ENCODE results near the gene MYG1. TPM values are rescaled to one million over a fixed set of nuclear protein-coding genes. Genes with fewer than 3 reads are reported as not detected.

Gene MYG1
- total RNA-seq, 1 donor from 2014 or later, result 48.8 TPM

GRCh38 chr12:53313996-53314395 lies 14.5 kb downstream of the MYG1 start:
- H3F3A ChIP-seq (ENCODE audit: low read depth), result no peaks in the 10 kb centered on the region
- H4K20me1 ChIP-seq (ENCODE audit: low read depth), result no peaks in the 10 kb centered on the region
- Mint-ChIP-seq H3K36me3 (peaks cover 29% of the 10 kb centered on the region), H3K4me1 (no peaks in the 10 kb centered on the region), H3K4me3 (no peak overlapping the region), H3K9me3 (no peaks in the 10 kb centered on the region), H3K27ac (no peak overlapping the region), H3K27me3 (ENCODE audit: insufficient read depth, low read depth) (no peaks in the 10 kb centered on the region)
- no peaks in the 10 kb centered on the region for H3K27me3 ChIP-seq
- no peak for DNase-seq (ENCODE audit: low spot score)
- H3K9me3 ChIP-seq (ENCODE audit: low read depth), result no peaks in the 10 kb centered on the region
- no peaks in the 10 kb centered on the region for H3K36me3 ChIP-seq
- no peak overlapping the region for H3K4me2 ChIP-seq
- no peaks in the 10 kb centered on the region for H3K4me1 ChIP-seq
- H3K79me2 ChIP-seq (ENCODE audit: low read depth), result no peaks in the 10 kb centered on the region
- H2AFZ ChIP-seq (replicated peaks), result no peak overlapping the region
- no peak overlapping the region for H3K4me3 ChIP-seq
- H3K9ac ChIP-seq, result no peak overlapping the region
- no peak for TF ChIP-seq EZH2 (IDR thresholded peaks at IDR 0.05)
- no peak for TF ChIP-seq EZH2phosphoT487 (IDR thresholded peaks at IDR 0.05)
- TF ChIP-seq CTCF (IDR thresholded peaks at IDR 0.05), result no peak
- H3K27ac ChIP-seq, result no peak overlapping the region

- Mint-ChIP-seq H3K27ac (peak overlapping the region; percentile 98), H3K9me3 (no peaks in the 10 kb centered on the region), H3K4me3 (peak overlapping the region; percentile 96), H3K36me3 (peaks cover 11% of the 10 kb centered on the region), H3K4me1 (peaks cover 29% of the 10 kb centered on the region), H3K27me3 (ENCODE audit: insufficient read depth, low read depth) (no peaks in the 10 kb centered on the region)
- Histone ChIP-seq H3K36me3 (no peaks in the 10 kb centered on the region), H3K9me3 (ENCODE audit: low read depth) (no peaks in the 10 kb centered on the region), H2AFZ (replicated peaks) (peak overlapping the region; percentile 85), H3K9ac (peak overlapping the region; percentile 1), H4K20me1 (ENCODE audit: low read depth) (no peaks in the 10 kb centered on the region), H3K4me2 (peak overlapping the region; percentile 77), H3K4me1 (peaks cover 6% of the 10 kb centered on the region), H3K4me3 (peak overlapping the region; percentile 85), H3F3A (ENCODE audit: low read depth) (peaks cover 28% of the 10 kb centered on the region), H3K27me3 (peaks cover 23% of the 10 kb centered on the region), H3K27ac (no peak overlapping the region), H3K79me2 (ENCODE audit: low read depth) (peaks cover 12% of the 10 kb centered on the region)
- no peak for DNase-seq (ENCODE audit: low spot score)
- no peak for TF ChIP-seq EZH2phosphoT487 (IDR thresholded peaks at IDR 0.05)
- TF ChIP-seq CTCF (IDR thresholded peaks at IDR 0.05), result no peak
- TF ChIP-seq EZH2 (IDR thresholded peaks at IDR 0.05), result no peak
These were observed 21.1 kb downstream of the MYG1 start for GRCh38 chr12:53320352-53321195.

- Mint-ChIP-seq H3K27ac (peak overlapping the region; percentile 65), H3K4me1 (peaks cover 52% of the 10 kb centered on the region), H3K4me3 (peak overlapping the region; percentile 84), H3K27me3 (ENCODE audit: insufficient read depth, low read depth) (peaks cover 4% of the 10 kb centered on the region), H3K9me3 (no peaks in the 10 kb centered on the region), H3K36me3 (no peaks in the 10 kb centered on the region)
- Histone ChIP-seq H3K9ac (no peak overlapping the region), H3K9me3 (ENCODE audit: low read depth) (no peaks in the 10 kb centered on the region), H3K4me3 (peak overlapping the region; percentile 64), H2AFZ (replicated peaks) (no peak overlapping the region), H3K27ac (no peak overlapping the region), H3K36me3 (no peaks in the 10 kb centered on the region), H3F3A (ENCODE audit: low read depth) (peaks cover 49% of the 10 kb centered on the region), H4K20me1 (ENCODE audit: low read depth) (no peaks in the 10 kb centered on the region), H3K27me3 (peaks cover 48% of the 10 kb centered on the region), H3K79me2 (ENCODE audit: low read depth) (peaks cover 12% of the 10 kb centered on the region), H3K4me2 (peak overlapping the region; percentile 90), H3K4me1 (peaks cover 30% of the 10 kb centered on the region)
- DNase-seq (ENCODE audit: low spot score), result peak; percentile 64
- peak; percentile 28 for TF ChIP-seq EZH2 (IDR thresholded peaks at IDR 0.05)
- no peak for TF ChIP-seq EZH2phosphoT487 (IDR thresholded peaks at IDR 0.05)
These were observed 24.8 kb downstream of the MYG1 start for GRCh38 chr12:53324113-53324778.

All from neural progenitor cell (in vitro differentiated cells).